Heart left ventricle (tissue), 13 donors: ENCODE measurements around the gene HS1BP3.

Source experiments
- CTCF ChIP-seq, 12 donors: fragments of 200-600 bp; sonication (generic) in 4 of 12; IDR thresholded peaks; one replicate each; pipeline versions ENCODE4 v1.5.0 to v1.8.0; 2018 to 2022; ENCODE audit warnings: antibody characterized with exemption in 12 of 12, mild to moderate bottlenecking in 5 of 12
- POLR2A ChIP-seq, 2 donors: fragments of 450-650 bp; IDR thresholded peaks; one replicate each; pipeline ENCODE4 v1.6.1; 2017; ENCODE audit warnings: antibody characterized with exemption in 2 of 2, mild to moderate bottlenecking in 2 of 2, moderate library complexity in 2 of 2
- donor health status: ischemic (EF 13 %, LVEDD 7.1; RV severe dilation, severe dysfunction).
- donor health status: DM: no; HTN: yes; CAD: no.
- donor health status: DM: no; HTN: no; CAD: no.
- donor health status: ischemic (EF 25% LVEDD 6.9; RV normal size, moderate dysfunction).
- donor health status: ischemic (EF 25% LVEDD 5.7; RV mildly dilated, moderate dysfunction).
- donor health status: ischemic (EF 35%, LVEDD 5.7; RV mildly dilated, moderate dysfunction).
- donor health status: nonischemic (EF 11% LVEDD 7.7; RV severe dilation, severe dysfunction).
- donor health status: DM: yes; HTN: yes; CAD: no.
- donor health status: PGD.
- donor health status: ischemic (EF 29% LVEDD 5.4; RV normal size, mild dysfunction).
- donor health status: nonischemic (EF 23%, LVEDD 6.1; RV moderate dilation, normal function).

- TF ChIP-seq CTCF (IDR thresholded peaks at IDR 0.05) (no peak), POLR2A (IDR thresholded peaks at IDR 0.05) (no peak)
These were observed 15.8 kb downstream of the HS1BP3 start for GRCh38 chr2:20635113-20635510.
